Aorta (tissue), 5 donors: ENCODE data around the gene XPR1. TPM values are rescaled to one million over a fixed set of nuclear protein-coding genes. Genes with fewer than 3 reads are reported as not detected.
"Not testable (repeated sequence)": the region's sequence is repeated elsewhere in the genome, so short reads cannot be mapped to it uniquely, and the experiment has no call there.

Experiments
- ATAC-seq: fragments of 200-7000 bp; cut with Tn5 transposase; one replicate; pipeline ENCODE4 v1.9.1; 2022; ENCODE audit warnings: moderate library complexity; ENCODE audit not compliant: low FRiP score
- DNase-seq, 2 donors: peaks; one replicate each; pipeline ENCODE4 v3.0.0-alpha.2; 2020
- H3K27ac ChIP-seq, 2 donors: one replicate each; pipeline ENCODE4 v1.5.1; 2013; ENCODE audit warnings: low read length in 2 of 2, mild to moderate bottlenecking in 2 of 2, moderate library complexity in 2 of 2, control low read depth in 1 of 2, inconsistent platforms in 1 of 2, low read depth in 1 of 2
- H3K27me3 ChIP-seq, 2 donors: one replicate each; pipeline ENCODE4 v1.6.1; 2013; ENCODE audit warnings: control low read depth in 1 of 2, low read length in 1 of 2, mild to moderate bottlenecking in 1 of 2, moderate library complexity in 1 of 2; ENCODE audit not compliant: insufficient read depth in 2 of 2, control insufficient read depth in 1 of 2
- H3K36me3 ChIP-seq, 2 donors: one replicate each; pipeline ENCODE4 v1.6.1; 2013; ENCODE audit warnings: control low read depth in 1 of 2, low read length in 1 of 2, mild to moderate bottlenecking in 1 of 2; ENCODE audit not compliant: insufficient read depth in 2 of 2, control insufficient read depth in 1 of 2
- H3K4me1 ChIP-seq, 2 donors: one replicate each; pipeline ENCODE4 v1.6.1; 2013; ENCODE audit warnings: low read length in 2 of 2, control low read depth in 1 of 2, mild to moderate bottlenecking in 1 of 2, moderate library complexity in 1 of 2; ENCODE audit not compliant: insufficient read depth in 2 of 2, control insufficient read depth in 1 of 2
- H3K4me3 ChIP-seq, 2 donors: one replicate each; pipeline ENCODE4 v1.5.1; 2013; ENCODE audit warnings: low read length in 2 of 2, control low read depth in 1 of 2, mild to moderate bottlenecking in 1 of 2
- H3K9me3 ChIP-seq: one replicate; pipeline ENCODE4 v1.6.1; 2013; ENCODE audit warnings: mild to moderate bottlenecking, low read length; ENCODE audit not compliant: control insufficient read depth
- WGBS, 2 donors: extraction: QIAGEN DNeasy Blood & Tissue Kit; methylation state at CpG; one replicate each; pipeline ENCODE4 v1.1.7; 2013; 5-methylcytosine and 5-hydroxymethylcytosine counted together
- intact Hi-C, 2 donors: fragments of 100-400 bp; cut with DNase I; formaldehyde crosslinking; loops; one replicate each; pipeline versions ENCODE4 v1.14.2 to v1.15.0; 2022
- polyA plus RNA-seq, 2 donors: library from polyadenylated mRNA; stranded (reverse); fragments of 200-250 nt; gene quantifications; one replicate each; pipeline ENCODE4 v1.2.3, GENCODE V29; 2013
- total RNA-seq, 2 donors: library from RNA; stranded (reverse); fragmentation: NEBNext Ultra II Directional; extraction: Animal tissue kit (Norgen Biotek cat#: 25700); gene quantifications; one replicate each; pipeline ENCODE4 v1.2.1, GENCODE V29; 2021
- donor health status: healthy with polysubstance abuse.
- donor health status: Bipolar disorder and iron deficiency.
- donor health status: DM: no; HTN: no; CAD: no.
- donor health status: DM: no; HTN: no; CAD: no.
- donor health status: DM: yes; HTN: yes; CAD: no.

The XPR1 gene
- total and polyA plus RNA-seq, 4 donors, result 4.6 to 55.4 (median 15.6) TPM

DNA sequence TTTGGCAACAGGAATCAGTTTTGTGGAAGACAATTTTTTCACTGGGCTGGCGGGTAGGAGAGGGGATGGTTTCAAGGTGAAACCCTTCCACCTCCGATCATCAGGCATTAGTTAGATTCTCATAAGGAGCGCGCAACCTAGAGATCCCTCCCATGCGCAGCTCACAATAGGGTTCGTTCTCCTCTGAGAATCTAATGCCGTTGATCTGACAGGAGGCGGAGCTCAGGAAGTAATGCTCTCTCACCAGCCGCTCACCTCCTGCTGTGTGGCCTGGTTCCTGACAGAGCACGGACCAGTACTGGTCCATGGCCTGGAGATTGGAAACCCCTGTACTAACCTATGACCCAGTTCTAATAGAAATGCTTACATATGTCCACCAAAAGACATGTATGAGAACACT, 184.3 kb downstream of the XPR1 start:
- WGBS, 2 donors, result 89 to 91% methylated on average over 10 of the region's 10 CpGs
- H3K27ac ChIP-seq, result no peak overlapping the region
- H3K4me1 ChIP-seq, result peaks cover 0 to 2% of the 10 kb centered on the region in 2 donors
- DNase-seq, result no peak
- intact Hi-C loops, result no loop called here
- H3K27me3 ChIP-seq, result no peaks in the 10 kb centered on the region
- H3K36me3 ChIP-seq, result no peaks in the 10 kb centered on the region
- no peak for ATAC-seq
- no peak overlapping the region for H3K4me3 ChIP-seq
- H3K9me3 ChIP-seq, result no peaks in the 10 kb centered on the region

DNA sequence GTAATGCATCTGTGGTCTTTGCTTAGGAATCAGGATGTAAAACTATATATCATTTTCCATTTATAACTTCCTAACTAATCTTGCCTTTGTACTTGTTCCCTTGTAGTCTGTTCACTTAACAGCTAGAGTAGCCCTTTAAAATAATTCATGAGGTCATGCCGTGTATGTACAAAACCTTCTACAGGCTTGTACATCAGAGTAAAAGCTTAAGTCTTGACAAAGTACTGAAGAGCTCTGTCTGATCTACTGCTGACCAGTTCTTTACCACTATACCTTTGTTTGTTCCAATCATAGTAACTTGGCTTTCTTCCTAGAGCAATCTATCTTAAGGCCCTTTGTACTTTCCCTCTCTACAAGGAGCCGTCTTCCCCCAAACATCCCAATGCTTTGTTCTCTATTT, 190.1 kb downstream of the XPR1 start:
- ATAC-seq (no peak), DNase-seq (no peak)
- Histone ChIP-seq H3K4me1 (no peaks in the 10 kb centered on the region), H3K36me3 (no peaks in the 10 kb centered on the region), H3K4me3 (no peak overlapping the region), H3K27me3 (no peaks in the 10 kb centered on the region), H3K27ac (no peak overlapping the region), H3K9me3 (no peaks in the 10 kb centered on the region)
- intact Hi-C loops, result no loop called here
- WGBS, 2 donors, result 92 to 95% methylated on average over 2 of the region's 2 CpGs

DNA sequence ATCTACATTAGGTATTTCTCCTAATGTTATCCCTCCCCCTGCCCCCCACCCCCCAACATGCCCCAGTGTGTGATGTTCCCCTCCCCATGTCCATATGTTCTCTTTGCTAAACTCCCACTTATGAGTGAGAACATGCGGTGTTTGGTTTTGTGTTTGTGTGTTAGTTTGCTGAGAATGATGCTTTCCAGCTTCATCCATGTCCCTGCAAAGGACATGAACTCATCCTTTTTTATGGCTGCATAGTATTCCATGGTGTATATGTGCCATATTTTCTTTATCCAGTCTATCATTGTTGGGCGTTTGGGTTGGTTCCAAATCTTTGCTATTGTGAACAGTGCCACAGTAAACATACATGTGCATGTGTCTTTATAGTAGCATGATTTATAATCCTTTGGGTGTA, 199.7 kb downstream of the XPR1 start:
- H3K4me1 ChIP-seq, H3K36me3 ChIP-seq, ATAC-seq, H3K9me3 ChIP-seq, H3K27ac ChIP-seq, DNase-seq, H3K4me3 ChIP-seq, intact Hi-C loops, H3K27me3 ChIP-seq: not testable (repeated sequence)
- WGBS, 2 donors, result 94 to 99% methylated on average over 2 of the region's 2 CpGs

DNA sequence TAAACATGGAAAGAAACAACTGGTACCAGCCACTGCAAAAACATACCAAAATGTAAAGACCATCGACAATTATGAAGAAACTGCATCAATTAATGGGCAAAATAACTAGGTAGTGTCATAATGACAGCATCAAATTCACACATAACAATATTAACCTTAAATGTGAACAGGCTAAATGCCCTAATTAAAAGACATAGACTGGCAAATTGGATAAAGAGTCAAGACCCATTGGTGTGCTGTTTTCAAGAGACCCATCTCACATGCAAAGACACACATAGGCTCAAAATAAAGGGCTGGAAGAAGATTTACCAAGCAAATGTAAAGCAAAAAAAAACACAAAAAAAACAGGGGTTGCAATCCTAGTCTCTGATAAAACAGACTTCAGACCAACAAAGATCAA, 201.4 kb downstream of the XPR1 start:
- H3K9me3 ChIP-seq, H3K27me3 ChIP-seq, intact Hi-C loops, H3K36me3 ChIP-seq, ATAC-seq, H3K4me1 ChIP-seq, H3K27ac ChIP-seq, H3K4me3 ChIP-seq, DNase-seq: not testable (repeated sequence)
- 99 to 100% methylated on average over 1 of the region's 1 CpG for WGBS, 2 donors

DNA sequence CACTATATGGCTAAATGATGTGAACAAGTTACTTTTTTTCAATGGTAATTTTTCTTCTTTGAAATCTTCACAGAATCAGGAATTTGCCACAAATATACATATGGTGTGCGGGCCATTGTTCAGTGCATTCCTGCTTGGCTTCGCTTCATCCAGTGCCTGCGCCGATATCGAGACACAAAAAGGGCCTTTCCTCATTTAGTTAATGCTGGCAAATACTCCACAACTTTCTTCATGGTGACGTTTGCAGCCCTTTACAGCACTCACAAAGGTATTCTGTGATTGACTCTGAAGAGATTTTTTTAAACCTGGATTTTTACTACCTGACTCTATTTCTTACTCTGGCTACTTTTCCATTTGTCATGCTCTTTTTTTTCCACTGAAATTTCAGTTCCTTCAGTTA, 204.6 kb downstream of the XPR1 start:
- DNase-seq, result no peak
- intact Hi-C loops, result no loop called here

DNA sequence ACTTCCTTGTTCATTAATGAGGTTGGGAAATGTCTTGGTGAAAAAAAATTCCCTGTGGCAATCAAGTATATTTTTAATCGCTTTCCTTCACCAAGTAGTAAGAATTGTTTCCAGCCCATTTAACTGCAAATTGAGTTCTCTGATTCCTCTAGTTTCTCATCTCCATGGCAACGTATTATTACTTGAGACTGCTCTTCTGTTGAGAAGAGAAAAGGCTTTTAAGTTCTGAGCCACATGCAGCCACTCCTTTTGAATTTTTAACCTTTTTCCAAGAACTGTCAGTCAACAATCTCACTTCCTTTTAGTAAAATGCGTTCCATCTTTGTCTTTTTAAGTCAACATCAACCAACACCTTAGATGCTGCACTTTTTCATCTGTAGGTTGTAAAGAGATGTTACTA, 205.2 kb downstream of the XPR1 start:
- no peaks in the 10 kb centered on the region for H3K27me3 ChIP-seq
- intact Hi-C loops, result no loop called here
- H3K27ac ChIP-seq, result no peak overlapping the region
- H3K9me3 ChIP-seq, result no peaks in the 10 kb centered on the region
- no peaks in the 10 kb centered on the region for H3K36me3 ChIP-seq
- H3K4me3 ChIP-seq, result no peak overlapping the region
- no peaks in the 10 kb centered on the region for H3K4me1 ChIP-seq
- 65 to 84% methylated on average over 3 of the region's 3 CpGs for WGBS, 2 donors
- ATAC-seq (no peak), DNase-seq (no peak)

More for the DNA sequence above, 204.6 kb downstream of the XPR1 start:
- Histone ChIP-seq H3K27me3 (no peaks in the 10 kb centered on the region), H3K4me1 (no peaks in the 10 kb centered on the region), H3K4me3 (no peak overlapping the region), H3K36me3 (no peaks in the 10 kb centered on the region), H3K27ac (no peak overlapping the region), H3K9me3 (no peaks in the 10 kb centered on the region)
- no peak for ATAC-seq
- 93% methylated on average over 6 of the region's 6 CpGs for WGBS, 2 donors

DNA sequence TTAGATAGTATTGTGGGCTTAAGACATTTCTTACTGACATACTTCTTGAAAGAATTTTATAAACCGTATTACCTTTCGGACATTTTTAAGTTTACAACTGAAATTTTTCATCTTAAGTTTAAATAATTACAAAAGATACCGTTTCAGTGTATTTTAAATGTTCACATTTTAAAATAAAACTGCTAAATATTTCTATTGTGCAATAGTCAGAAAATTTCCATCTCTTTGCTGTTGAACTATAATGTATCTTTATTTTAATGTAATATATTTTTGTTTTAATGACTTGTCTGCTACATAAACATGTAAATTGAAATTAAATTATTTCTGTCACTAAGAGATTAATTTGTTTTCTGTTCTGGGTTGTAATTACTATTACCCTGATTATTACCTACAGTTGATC, 206.7 kb downstream of the XPR1 start:
- no peaks in the 10 kb centered on the region for H3K4me1 ChIP-seq
- no peak for ATAC-seq
- H3K27ac ChIP-seq, result no peak overlapping the region
- no peaks in the 10 kb centered on the region for H3K9me3 ChIP-seq
- H3K4me3 ChIP-seq, result no peak overlapping the region
- no peaks in the 10 kb centered on the region for H3K27me3 ChIP-seq
- intact Hi-C loops, result no loop called here
- no peak for DNase-seq
- H3K36me3 ChIP-seq, result no peaks in the 10 kb centered on the region
- WGBS, 2 donors, result 92 to 93% methylated on average over 3 of the region's 3 CpGs

DNA sequence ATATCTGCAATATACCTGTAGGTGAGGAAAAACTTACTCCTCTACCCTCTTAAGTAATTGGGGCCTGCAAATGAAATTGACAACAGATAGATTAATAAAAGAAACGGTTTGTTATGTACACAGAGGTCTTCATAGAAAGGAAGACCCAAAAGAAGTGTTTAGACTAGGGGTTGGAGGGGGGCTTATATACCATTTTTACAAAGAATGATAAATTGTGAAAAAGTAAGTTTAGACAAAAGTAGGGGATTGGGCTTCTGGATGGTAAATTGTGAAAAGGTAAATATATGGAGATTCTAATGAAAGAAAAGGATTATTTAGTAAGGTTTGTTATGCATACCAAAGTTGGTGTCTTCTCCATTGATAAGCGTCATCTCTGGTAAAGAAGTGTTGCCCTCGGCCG, 207.7 kb downstream of the XPR1 start:
- peak in 1 of 2 donors; percentile 19 for DNase-seq
- H3K4me3 ChIP-seq, result no peak overlapping the region
- no peaks in the 10 kb centered on the region for H3K9me3 ChIP-seq
- H3K36me3 ChIP-seq, result no peaks in the 10 kb centered on the region
- intact Hi-C loops, result no loop called here
- WGBS, 2 donors, result 82 to 85% methylated on average over 4 of the region's 4 CpGs
- no peak for ATAC-seq
- H3K27me3 ChIP-seq, result no peaks in the 10 kb centered on the region
- H3K4me1 ChIP-seq, result no peaks in the 10 kb centered on the region
- H3K27ac ChIP-seq, result no peak overlapping the region

DNA sequence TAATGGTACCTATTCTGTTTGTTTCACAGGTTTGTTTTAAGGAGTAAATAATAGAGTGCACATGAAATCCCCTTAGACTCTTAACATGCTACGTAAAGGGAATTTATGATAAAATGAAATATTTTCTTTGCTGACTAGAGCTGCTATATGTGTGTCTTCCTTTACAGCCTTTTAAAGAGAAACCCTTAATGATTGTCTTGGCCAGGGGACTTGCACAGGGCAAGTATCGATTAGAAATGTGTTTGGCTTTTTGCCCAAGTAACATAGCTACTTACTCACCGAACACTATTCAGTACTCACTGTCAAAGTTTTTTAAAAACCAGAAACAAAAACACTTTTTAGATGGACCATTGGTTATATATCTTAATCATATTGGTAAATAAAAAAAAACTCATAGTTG, 209.6 kb downstream of the XPR1 start:
- 65% methylated on average over 3 of the region's 3 CpGs for WGBS, 2 donors
- ATAC-seq, result no peak
- Histone ChIP-seq H3K4me1 (no peaks in the 10 kb centered on the region), H3K4me3 (no peak overlapping the region), H3K27me3 (no peaks in the 10 kb centered on the region), H3K36me3 (peaks cover 0 to 1% of the 10 kb centered on the region in 2 donors), H3K27ac (no peak overlapping the region), H3K9me3 (no peaks in the 10 kb centered on the region)
- intact Hi-C loops, result no loop called here
- no peak for DNase-seq
